Activated B cell treated with CpG ODN at 0.5 μM for 24 hours (primary cell): ENCODE results near the gene LIMS2. TPM values are rescaled to one million over a fixed set of nuclear protein-coding genes. Genes with fewer than 3 reads are reported as not detected.

Source experiments
- ATAC-seq: fragments of 200-7000 bp; cut with Tn5 transposase; one replicate; pipeline ENCODE4 v1.10.0; 2021; ENCODE audit warnings: low read depth, mild to moderate bottlenecking, moderate library complexity
- CTCF ChIA-PET: fragments of 350-600 bp; sonication (Branson Sonifier 250); formaldehyde crosslinking; loops from one replicate; lab custom pipeline; 2021; ENCODE audit warnings: antibody characterized with exemption; lab: Charles Lee
- POLR2A ChIA-PET: fragments of 350-600 bp; sonication (Branson Sonifier 250); formaldehyde crosslinking; loops from one replicate; lab custom pipeline; 2021; ENCODE audit warnings: antibody characterized with exemption; lab: Charles Lee
- DNase-seq: peaks from one replicate; pipeline ENCODE4 v3.0.0; 2022
- H3K27ac Mint-ChIP-seq: one replicate; pipeline ENCODE4 v1.8.0; 2020; ENCODE audit warnings: mixed read lengths
- H3K27me3 Mint-ChIP-seq: one replicate; pipeline ENCODE4 v1.8.0; 2021; ENCODE audit warnings: mixed read lengths
- H3K36me3 Mint-ChIP-seq: one replicate; pipeline ENCODE4 v1.8.0; 2021; ENCODE audit warnings: low read depth, mixed read lengths
- H3K4me1 Mint-ChIP-seq: one replicate; pipeline ENCODE4 v1.8.0; 2021; ENCODE audit warnings: mixed read lengths
- H3K4me3 Mint-ChIP-seq: one replicate; pipeline ENCODE4 v1.8.0; 2020; ENCODE audit warnings: mild to moderate bottlenecking, mixed read lengths
- H3K9me3 Mint-ChIP-seq: one replicate; pipeline ENCODE4 v1.8.0; 2020; ENCODE audit warnings: mixed read lengths
- intact Hi-C: fragments of 100-400 bp; cut with micrococcal nuclease; formaldehyde crosslinking; loops from one replicate; pipeline ENCODE4 v1.15.1; 2024
- total RNA-seq: library from RNA; stranded (reverse); gene quantifications from 2 replicates; pipeline ENCODE4 v1.2.3, GENCODE V29; 2022
- TF ChIP-seq, protein P1 (sequence below): fragments of 200-600 bp; IDR thresholded peaks from one replicate; pipeline ENCODE4 v1.8.0; 2022; ENCODE audit warnings: antibody characterized with exemption, mild to moderate bottlenecking

LIMS2 gene
- total RNA-seq, 1 donor from 2014 or later = 5.3 TPM

DNA sequence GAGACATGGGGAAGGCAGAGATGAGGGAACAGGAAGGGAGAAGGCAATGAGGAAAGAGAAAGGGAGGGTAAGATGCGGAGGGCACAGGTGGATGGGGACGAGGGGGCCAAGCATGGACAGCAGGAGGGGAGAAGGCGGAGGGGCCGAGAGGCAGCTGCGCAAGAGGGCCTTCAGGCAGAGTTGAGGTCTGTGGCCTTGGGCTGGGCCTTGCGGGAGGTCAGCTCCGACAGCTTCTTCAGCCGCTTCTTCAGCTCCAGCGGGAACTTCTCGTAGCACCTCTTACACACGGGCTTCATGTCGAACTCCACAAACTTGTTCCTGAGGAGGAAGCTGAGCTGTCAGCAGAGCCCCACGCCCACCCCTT is 36.2 kb downstream of the LIMS2 start:
- TF ChIP-seq, protein P1, sequence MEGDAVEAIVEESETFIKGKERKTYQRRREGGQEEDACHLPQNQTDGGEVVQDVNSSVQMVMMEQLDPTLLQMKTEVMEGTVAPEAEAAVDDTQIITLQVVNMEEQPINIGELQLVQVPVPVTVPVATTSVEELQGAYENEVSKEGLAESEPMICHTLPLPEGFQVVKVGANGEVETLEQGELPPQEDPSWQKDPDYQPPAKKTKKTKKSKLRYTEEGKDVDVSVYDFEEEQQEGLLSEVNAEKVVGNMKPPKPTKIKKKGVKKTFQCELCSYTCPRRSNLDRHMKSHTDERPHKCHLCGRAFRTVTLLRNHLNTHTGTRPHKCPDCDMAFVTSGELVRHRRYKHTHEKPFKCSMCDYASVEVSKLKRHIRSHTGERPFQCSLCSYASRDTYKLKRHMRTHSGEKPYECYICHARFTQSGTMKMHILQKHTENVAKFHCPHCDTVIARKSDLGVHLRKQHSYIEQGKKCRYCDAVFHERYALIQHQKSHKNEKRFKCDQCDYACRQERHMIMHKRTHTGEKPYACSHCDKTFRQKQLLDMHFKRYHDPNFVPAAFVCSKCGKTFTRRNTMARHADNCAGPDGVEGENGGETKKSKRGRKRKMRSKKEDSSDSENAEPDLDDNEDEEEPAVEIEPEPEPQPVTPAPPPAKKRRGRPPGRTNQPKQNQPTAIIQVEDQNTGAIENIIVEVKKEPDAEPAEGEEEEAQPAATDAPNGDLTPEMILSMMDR = no peak
- no peaks in the 10 kb centered on the region for H3K9me3 Mint-ChIP-seq
- intact Hi-C loops = loop anchor here (10.0 kb wide), 1 partner anchor 554 kb away; no protein-coding TSS in a partner anchor
- DNase-seq (no peak), ATAC-seq (no peak)
- no peaks in the 10 kb centered on the region for H3K27me3 Mint-ChIP-seq
- peak overlapping the region; percentile 93 for H3K27ac Mint-ChIP-seq
- H3K4me3 Mint-ChIP-seq = no peak overlapping the region
- no peaks in the 10 kb centered on the region for H3K36me3 Mint-ChIP-seq
- peaks cover 79% of the 10 kb centered on the region for H3K4me1 Mint-ChIP-seq
- ChIA-PET POLR2A (interaction anchor here (0.9 to 5.2 kb wide), 3 partner anchors 62 to 559 kb away, joined by 4 to 24 read pairs (median 6); partner anchors contain the start of genes IWS1 and SFT2D3), CTCF (interaction anchor here (1.3 to 6.2 kb wide), 5 partner anchors 10 to 48 kb away, joined by 4 to 41 read pairs (median 4); no protein-coding TSS in a partner anchor)

DNA sequence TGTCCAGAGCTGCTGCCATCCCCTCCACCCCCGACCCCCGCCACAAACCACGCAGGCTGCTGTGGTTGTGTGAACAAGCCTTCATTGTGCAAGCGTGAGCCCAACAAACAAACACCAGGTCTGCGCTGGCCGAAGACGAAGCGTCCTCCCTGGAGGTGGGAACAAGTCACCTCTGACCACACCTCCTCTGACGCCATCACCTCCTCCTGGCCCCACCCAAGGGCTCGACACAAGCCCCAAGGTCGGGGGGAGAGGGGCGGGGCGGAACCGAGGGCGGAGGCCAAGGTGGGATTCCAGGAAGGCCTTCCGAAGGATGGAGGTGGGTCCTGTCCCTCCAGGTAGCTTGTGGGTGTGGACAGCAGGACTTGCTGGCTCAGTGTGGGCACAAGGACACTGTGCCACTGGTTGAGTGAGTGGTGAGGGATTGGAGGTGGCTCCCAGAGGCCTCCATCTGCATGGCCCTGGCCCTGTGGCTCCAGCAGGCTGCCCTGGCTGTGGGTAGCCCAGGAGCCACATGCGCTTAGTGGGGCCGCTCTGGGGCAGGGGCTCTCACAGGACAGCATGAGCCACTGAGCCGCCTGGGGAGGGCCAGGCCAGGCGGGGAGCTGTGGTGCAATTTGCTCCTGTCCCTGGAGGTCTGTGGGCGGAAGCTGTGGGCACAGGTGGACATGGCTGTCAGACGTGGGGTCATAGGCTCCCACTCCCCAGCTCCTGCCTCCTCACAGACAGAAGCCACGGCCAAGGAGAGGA is 36.8 kb downstream of the LIMS2 start:
- H3K4me1 Mint-ChIP-seq = peaks cover 84% of the 10 kb centered on the region

DNA sequence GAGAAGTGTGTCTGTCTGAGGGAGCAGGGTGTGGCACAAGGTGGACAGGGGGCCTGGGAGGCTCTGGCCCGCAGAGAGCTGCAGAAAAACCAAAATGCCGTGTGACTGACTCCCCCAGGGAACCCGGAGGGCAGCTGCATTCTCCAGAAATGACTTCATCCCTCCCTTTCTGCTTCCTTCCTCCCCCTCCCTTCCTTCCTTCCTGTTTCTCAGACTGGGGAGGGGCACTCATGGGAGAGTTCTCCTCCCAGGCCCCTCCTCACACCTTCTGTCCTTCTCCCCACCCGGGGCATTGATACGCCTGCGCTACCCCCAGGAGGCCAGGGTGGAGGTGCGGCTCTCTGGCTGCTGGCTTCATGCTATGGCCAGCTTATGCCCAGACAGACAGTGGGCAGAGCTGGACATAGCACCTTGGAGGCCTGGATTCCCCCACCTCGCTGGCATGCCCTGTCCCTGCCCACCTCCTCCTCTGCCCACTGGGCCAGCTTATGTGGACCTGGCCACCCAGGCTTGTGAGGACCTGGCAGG is 37.5 kb downstream of the LIMS2 start:
- ChIA-PET CTCF (interaction anchor here (1.3 to 6.2 kb wide), 2 partner anchors 12 to 46 kb away, joined by 4 to 41 read pairs; no protein-coding TSS in a partner anchor), POLR2A (interaction anchor here (0.7 to 5.2 kb wide), 3 partner anchors 63 to 241 kb away, joined by 6 to 24 read pairs (median 13); partner anchors contain the start of gene SFT2D3)
- Mint-ChIP-seq H3K4me1 (peaks cover 92% of the 10 kb centered on the region), H3K27ac (peak overlapping the region; percentile 93), H3K27me3 (no peaks in the 10 kb centered on the region), H3K9me3 (no peaks in the 10 kb centered on the region), H3K4me3 (peak overlapping the region; percentile 28), H3K36me3 (no peaks in the 10 kb centered on the region)
- TF ChIP-seq, protein P1 = no peak
- intact Hi-C loops = loop anchor here (10.0 kb wide), 1 partner anchor 553 kb away; no protein-coding TSS in a partner anchor
- ATAC-seq (no peak), DNase-seq (no peak)

More for the DNA sequence above, 36.8 kb downstream of the LIMS2 start:
- intact Hi-C loops = loop anchor here (10.0 kb wide), 1 partner anchor 554 kb away; no protein-coding TSS in a partner anchor
- peak overlapping the region; percentile 93 for H3K27ac Mint-ChIP-seq
- DNase-seq (no peak), ATAC-seq (peak; percentile 8)
- H3K36me3 Mint-ChIP-seq = no peaks in the 10 kb centered on the region
- CTCF ChIA-PET = interaction anchor here (1.3 to 6.2 kb wide), 2 partner anchors 11 to 47 kb away, joined by 4 to 41 read pairs; no protein-coding TSS in a partner anchor
- POLR2A ChIA-PET = interaction anchor here (0.9 to 5.2 kb wide), 3 partner anchors 63 to 559 kb away, joined by 4 to 24 read pairs (median 6); partner anchors contain the start of genes IWS1 and SFT2D3
- H3K27me3 Mint-ChIP-seq = no peaks in the 10 kb centered on the region
- TF ChIP-seq, protein P1 = no peak
- no peak overlapping the region for H3K4me3 Mint-ChIP-seq
- H3K9me3 Mint-ChIP-seq = no peaks in the 10 kb centered on the region

DNA sequence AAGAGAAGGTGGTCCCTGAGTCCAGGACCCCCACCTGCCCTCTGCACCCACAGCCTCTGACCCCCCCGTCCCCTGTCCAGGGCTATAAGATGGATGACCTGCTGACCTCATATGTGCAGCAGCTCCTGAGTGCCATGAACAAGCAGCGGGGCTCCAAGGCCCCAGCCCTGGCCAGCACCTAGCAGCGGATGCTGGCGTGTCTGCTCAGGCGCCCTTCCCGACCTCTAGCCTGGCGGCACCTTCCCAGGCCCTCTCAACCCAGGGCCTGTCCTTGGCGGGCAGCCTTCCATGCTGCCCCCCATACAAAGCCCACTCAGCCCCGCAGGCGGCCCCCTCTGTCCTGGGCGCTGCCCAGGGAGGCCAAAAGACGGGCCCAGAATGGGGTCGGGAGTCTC is 38.1 kb downstream of the LIMS2 start:
- Mint-ChIP-seq H3K4me3 (no peak overlapping the region), H3K9me3 (no peaks in the 10 kb centered on the region), H3K36me3 (no peaks in the 10 kb centered on the region), H3K27me3 (no peaks in the 10 kb centered on the region), H3K27ac (peak overlapping the region; percentile 79), H3K4me1 (peaks cover 96% of the 10 kb centered on the region)
- intact Hi-C loops = loop anchor here (10.0 kb wide), 1 partner anchor 552 kb away; no protein-coding TSS in a partner anchor
- DNase-seq (no peak), ATAC-seq (no peak)
- CTCF ChIA-PET = interaction anchor here (6.2 kb wide), 1 partner anchor 46 kb away, joined by 41 read pairs; no protein-coding TSS in a partner anchor
- POLR2A ChIA-PET = interaction anchor here (0.7 to 5.2 kb wide), 3 partner anchors 64 to 242 kb away, joined by 6 to 24 read pairs (median 13); partner anchors contain the start of gene SFT2D3
- TF ChIP-seq, protein P1 = no peak
